Stimulated activated naive B cell treated with anti-CD40 and anti-IgM and Interleukin-4, amounts not matched to agents 10 μg/mL and 1 μg/mL and 100 μg/mL, for 72 hours (primary cell): ENCODE measurements around the gene LHFPL4.
A peak's percentile ranks its signal among the peaks of the same experiment; 100 is the strongest.
"Not testable (repeated sequence)": the region's sequence is repeated elsewhere in the genome, so short reads cannot be mapped to it uniquely, and the experiment has no call there.

ENCODE experiments used
- ATAC-seq, 2 donors: fragments of 150-1000 bp; cut with Tn5 transposase; replicated peaks; 2 replicates each; pipeline ENCODE4 v1.10.0; 2021; ENCODE audit warnings: moderate library complexity in 1 of 2
- DNase-seq: peaks from one replicate; pipeline ENCODE4 v3.0.0; 2021
- H3K27ac Mint-ChIP-seq: one replicate; pipeline ENCODE4 v1.8.0; 2022; ENCODE audit warnings: mild to moderate bottlenecking, mixed read lengths
- H3K27me3 Mint-ChIP-seq, 2 donors: one replicate each; pipeline ENCODE4 v1.8.0; 2022; ENCODE audit warnings: mixed read lengths in 2 of 2
- H3K36me3 Mint-ChIP-seq, 2 donors: one replicate each; pipeline ENCODE4 v1.8.0; 2022; ENCODE audit warnings: mixed read lengths in 2 of 2, mild to moderate bottlenecking in 1 of 2
- H3K4me1 Mint-ChIP-seq, 2 donors: one replicate each; pipeline ENCODE4 v1.8.0; 2022; ENCODE audit warnings: mixed read lengths in 2 of 2, mild to moderate bottlenecking in 1 of 2
- H3K4me3 Mint-ChIP-seq, 2 donors: one replicate each; pipeline ENCODE4 v1.8.0; 2022; ENCODE audit warnings: mild to moderate bottlenecking in 2 of 2, mixed read lengths in 2 of 2, moderate library complexity in 1 of 2
- H3K9me3 Mint-ChIP-seq, 2 donors: one replicate each; pipeline ENCODE4 v1.8.0; 2022; ENCODE audit warnings: mixed read lengths in 2 of 2, mild to moderate bottlenecking in 1 of 2

Gene LHFPL4

DNA sequence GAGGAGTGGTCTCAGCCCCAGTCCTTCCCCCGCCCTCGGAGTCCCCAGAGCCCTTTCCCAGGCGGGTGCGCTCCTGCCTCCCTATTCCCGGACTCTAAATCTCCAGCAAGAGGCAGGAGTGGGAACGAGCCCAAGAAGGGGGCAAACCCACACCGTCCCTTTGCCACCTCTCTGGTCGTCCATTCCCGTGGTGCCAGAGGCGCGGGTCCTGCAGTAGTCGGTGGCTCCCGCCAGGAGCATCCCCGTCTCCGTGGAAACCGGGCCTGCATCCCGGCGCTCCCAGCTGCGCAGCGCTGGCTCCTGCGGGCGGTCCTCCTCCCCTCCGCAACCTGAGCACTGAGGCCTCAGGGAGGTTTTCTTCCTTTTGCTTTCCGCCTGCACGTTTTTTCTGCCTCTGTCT, 44.8 kb downstream of the LHFPL4 start:
- Mint-ChIP-seq H3K27ac (no peak overlapping the region), H3K27me3 (peaks cover 36 to 37% of the 10 kb centered on the region in 2 donors), H3K9me3 (no peaks in the 10 kb centered on the region), H3K4me3 (no peak overlapping the region), H3K36me3 (no peaks in the 10 kb centered on the region), H3K4me1 (peaks cover 9 to 28% of the 10 kb centered on the region in 2 donors)
- DNase-seq: no peak
- ATAC-seq: no peak

DNA sequence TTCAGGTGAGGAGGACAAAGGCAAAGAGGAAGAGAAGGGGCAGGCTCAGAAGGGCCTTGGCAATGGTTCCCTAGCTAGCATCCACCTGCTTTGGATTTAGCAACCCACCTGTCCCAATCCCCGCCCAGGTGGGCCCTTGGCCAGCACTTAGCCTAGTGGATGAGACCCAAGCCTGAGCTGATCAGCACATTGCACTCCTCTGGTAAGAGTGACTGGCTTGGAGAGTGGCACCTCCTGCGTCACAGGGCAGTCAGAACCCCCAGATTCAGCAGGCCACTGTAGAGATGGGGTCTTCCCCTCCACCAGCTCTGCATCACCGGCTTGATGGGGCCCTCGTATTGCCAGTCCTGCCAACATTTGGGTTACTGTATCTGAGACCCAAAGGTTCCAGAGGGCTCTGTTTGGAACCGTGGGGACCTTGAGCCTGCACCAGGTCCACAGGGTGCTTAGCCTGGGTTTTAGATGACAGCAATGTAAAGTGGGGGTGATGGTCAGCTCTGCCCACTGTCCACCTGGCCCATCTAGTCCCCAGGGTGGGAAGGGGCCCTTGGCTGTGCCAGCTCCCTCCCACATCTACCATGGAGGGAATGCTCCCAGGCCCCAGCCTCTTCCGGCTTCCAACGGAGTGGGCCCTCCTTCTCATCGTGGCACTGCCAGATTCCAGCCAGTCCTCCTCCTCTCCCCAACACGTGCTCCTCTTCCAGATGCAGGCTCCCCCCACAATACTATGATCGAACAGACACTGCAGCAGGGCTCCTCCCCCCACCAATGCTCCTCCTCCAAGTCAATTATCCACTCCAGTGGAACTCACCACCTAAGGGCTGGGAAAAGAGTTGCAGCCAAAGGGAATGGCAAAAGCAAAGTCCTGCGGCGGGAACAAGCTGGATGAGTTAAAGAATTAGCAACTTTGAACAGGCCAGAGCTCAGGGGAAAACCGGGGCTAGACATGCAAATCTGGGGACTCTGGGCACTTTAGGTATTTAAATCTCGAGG, 45.7 kb downstream of the LHFPL4 start:
- Mint-ChIP-seq H3K27ac (no peak overlapping the region), H3K4me3 (no peak overlapping the region), H3K27me3 (peaks cover 31 to 36% of the 10 kb centered on the region in 2 donors), H3K36me3 (no peaks in the 10 kb centered on the region), H3K9me3 (no peaks in the 10 kb centered on the region), H3K4me1 (peaks cover 9 to 28% of the 10 kb centered on the region in 2 donors)
- DNase-seq (no peak), ATAC-seq (no peak)

DNA sequence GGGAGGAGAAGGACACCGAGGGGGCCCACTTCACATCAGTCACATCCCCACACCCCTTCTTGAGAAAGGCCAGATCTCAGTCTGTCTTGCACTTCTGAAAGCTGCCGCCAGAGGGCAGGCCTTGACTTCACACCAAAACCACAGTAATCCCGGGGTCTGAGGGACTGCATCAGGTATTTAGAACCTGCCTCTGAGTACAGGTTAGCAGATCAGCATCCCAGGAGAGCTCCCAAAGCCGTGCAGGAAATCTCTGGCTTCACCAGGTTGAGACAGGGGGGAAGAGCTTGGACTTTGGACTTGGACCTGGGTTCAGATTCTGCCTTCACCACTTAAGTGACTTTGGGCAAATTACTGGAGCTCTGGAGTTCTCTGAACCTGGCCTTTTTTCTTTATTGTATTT, 50.3 kb downstream of the LHFPL4 start:
- Mint-ChIP-seq H3K27me3 (peaks cover 45 to 49% of the 10 kb centered on the region in 2 donors), H3K4me1 (peaks cover 16 to 33% of the 10 kb centered on the region in 2 donors), H3K27ac (no peak overlapping the region), H3K4me3 (no peak overlapping the region), H3K36me3 (peaks cover 0 to 2% of the 10 kb centered on the region in 2 donors), H3K9me3 (no peaks in the 10 kb centered on the region)
- DNase-seq (peak; percentile 62), ATAC-seq (peak; percentile 64 to 73)

DNA sequence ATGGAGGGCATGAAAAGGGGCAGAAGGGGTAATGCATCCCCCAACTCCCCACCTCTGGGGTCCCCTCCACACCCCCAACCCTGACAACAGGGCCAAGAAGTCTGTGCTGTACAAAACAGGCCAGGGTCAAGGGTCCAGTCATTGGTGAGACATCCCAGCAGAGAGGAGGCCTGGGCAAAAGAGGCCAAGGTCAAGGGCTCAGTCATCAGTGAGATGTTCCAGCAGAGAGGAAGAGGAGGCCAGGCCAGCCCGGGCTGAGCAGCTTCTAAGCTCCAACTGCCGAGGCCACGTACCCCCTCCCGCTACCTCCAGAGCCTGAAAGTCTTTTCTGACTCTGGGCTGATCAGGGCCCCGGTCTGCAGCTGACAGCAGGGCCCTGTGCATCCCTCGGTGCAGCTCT, 52.4 kb downstream of the LHFPL4 start:
- H3K27ac Mint-ChIP-seq: no peak overlapping the region
- no peaks in the 10 kb centered on the region for H3K9me3 Mint-ChIP-seq
- no peak overlapping the region for H3K4me3 Mint-ChIP-seq
- H3K4me1 Mint-ChIP-seq: peaks cover 16 to 29% of the 10 kb centered on the region in 2 donors
- H3K27me3 Mint-ChIP-seq: peaks cover 32 to 34% of the 10 kb centered on the region in 2 donors
- H3K36me3 Mint-ChIP-seq: peaks cover 2 to 4% of the 10 kb centered on the region in 2 donors
- no peak for ATAC-seq
- DNase-seq: no peak

DNA sequence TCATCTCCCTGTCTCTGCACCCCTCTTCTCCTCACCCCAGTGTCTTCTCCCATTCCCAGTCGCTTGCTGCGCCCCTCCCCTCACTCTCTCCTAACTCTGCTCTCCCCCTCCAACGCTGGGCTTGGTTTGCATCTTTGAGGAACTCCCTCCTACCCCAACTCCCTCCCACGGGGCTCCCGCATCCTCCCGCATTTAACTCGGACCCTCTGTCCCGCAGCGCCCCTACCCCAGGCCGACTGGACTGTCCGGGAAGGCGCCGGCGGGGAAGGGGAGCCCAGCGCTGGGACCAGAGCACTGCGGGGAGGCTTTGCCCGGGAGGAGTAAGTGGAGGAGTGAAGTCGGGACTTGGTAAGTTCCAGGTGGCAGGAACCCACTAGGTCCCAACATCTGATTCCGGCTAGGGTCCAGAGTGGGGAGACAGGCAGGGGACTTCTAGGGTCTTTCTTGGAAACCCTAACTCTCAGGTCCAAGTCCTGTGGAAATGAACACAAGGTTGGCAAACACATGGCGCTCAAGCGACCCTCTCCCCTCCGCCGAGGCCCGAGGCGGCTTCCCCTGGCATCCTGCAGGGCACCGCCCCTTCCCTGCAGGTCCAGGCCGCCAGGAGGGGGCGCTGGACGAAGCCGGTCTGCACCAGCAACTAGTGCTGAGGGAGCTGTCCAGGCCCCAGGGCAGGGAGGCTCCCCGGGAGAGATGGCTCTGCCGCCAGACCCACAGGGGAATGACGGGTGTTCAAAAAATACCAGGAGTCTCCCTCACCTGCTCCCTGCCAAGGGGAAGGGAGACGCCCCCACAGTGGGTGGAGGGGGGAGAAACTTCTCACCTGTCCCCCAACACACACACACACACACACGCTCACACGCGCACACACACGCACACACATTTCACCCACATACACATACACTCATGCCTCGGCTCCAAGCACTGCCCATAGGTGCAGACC, 53.2 kb downstream of the LHFPL4 start:
- H3K27ac Mint-ChIP-seq: peak overlapping the region; percentile 31
- ATAC-seq (peak; percentile 79 to 81), DNase-seq (peak; percentile 50)
- peak overlapping the region; percentile 21 to 47 for H3K4me3 Mint-ChIP-seq
- peaks cover 28 to 34% of the 10 kb centered on the region in 2 donors for H3K27me3 Mint-ChIP-seq
- H3K36me3 Mint-ChIP-seq: peaks cover 2 to 4% of the 10 kb centered on the region in 2 donors
- no peaks in the 10 kb centered on the region for H3K9me3 Mint-ChIP-seq
- H3K4me1 Mint-ChIP-seq: peaks cover 16 to 29% of the 10 kb centered on the region in 2 donors

DNA sequence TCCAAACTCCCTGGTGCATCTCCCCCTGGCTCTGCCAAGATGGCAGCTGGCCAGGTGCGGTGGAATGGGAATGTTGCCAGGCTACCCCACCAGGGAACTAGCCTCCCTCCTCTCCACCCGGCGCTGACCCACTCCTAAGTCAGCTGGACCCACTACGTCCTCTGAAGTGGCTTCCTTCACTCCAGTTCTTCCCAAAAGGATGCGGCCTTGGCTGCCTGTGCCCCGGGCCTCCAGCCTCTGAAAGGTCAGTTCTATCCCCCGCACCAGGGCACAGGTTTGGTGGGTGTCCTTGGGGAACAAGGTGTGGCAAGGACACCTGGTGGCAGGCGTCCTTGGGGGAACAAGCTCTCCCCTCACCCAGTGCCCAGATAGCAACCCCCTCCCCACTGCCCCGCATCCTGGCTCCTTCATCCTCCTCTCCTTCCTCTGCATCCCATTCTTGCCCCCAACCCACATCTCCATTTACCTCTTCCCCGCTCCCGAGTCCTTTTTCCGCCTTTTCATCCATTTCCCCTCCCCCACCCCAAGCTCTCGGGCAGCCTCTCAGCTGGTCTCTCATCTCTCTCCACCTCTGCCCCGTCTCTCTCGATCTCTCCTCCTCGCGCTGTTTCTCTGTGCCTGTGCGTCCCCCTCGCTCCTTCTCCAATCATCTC, 54.0 kb downstream of the LHFPL4 start:
- DNase-seq (no peak), ATAC-seq (no peak)
- peaks cover 13 to 23% of the 10 kb centered on the region in 2 donors for H3K4me1 Mint-ChIP-seq
- peaks cover 5 to 12% of the 10 kb centered on the region in 2 donors for H3K36me3 Mint-ChIP-seq
- H3K27me3 Mint-ChIP-seq: peaks cover 28 to 34% of the 10 kb centered on the region in 2 donors
- no peaks in the 10 kb centered on the region for H3K9me3 Mint-ChIP-seq
- H3K4me3 Mint-ChIP-seq: peak overlapping the region in 1 of 2 donors; percentile 29
- peak overlapping the region; percentile 48 for H3K27ac Mint-ChIP-seq

DNA sequence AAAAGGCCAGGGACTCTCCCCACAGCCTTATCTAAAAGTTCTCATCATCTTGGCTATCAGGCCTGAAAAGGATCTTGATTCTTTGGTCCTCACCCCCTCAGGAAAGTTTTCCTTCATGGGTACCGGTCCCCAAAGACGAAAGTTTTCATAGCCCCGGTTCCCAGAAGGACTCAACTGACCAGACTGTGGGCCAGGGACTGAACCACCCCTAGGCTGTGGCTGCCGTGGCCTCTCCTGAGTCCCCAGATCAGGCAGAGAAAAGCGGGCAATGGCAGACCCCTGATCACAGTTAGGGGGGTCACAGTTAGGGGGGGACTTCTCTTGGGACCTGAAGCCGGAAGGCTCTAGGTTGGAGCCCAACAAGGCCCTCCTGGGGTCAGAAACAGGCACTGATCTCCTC, 54.8 kb downstream of the LHFPL4 start:
- no peak overlapping the region for H3K27ac Mint-ChIP-seq
- H3K27me3 Mint-ChIP-seq: peaks cover 28 to 34% of the 10 kb centered on the region in 2 donors
- H3K4me3 Mint-ChIP-seq: no peak overlapping the region
- no peaks in the 10 kb centered on the region for H3K9me3 Mint-ChIP-seq
- H3K4me1 Mint-ChIP-seq: peaks cover 13 to 15% of the 10 kb centered on the region in 2 donors
- no peak for DNase-seq
- H3K36me3 Mint-ChIP-seq: peaks cover 8 to 17% of the 10 kb centered on the region in 2 donors
- no peak for ATAC-seq

DNA sequence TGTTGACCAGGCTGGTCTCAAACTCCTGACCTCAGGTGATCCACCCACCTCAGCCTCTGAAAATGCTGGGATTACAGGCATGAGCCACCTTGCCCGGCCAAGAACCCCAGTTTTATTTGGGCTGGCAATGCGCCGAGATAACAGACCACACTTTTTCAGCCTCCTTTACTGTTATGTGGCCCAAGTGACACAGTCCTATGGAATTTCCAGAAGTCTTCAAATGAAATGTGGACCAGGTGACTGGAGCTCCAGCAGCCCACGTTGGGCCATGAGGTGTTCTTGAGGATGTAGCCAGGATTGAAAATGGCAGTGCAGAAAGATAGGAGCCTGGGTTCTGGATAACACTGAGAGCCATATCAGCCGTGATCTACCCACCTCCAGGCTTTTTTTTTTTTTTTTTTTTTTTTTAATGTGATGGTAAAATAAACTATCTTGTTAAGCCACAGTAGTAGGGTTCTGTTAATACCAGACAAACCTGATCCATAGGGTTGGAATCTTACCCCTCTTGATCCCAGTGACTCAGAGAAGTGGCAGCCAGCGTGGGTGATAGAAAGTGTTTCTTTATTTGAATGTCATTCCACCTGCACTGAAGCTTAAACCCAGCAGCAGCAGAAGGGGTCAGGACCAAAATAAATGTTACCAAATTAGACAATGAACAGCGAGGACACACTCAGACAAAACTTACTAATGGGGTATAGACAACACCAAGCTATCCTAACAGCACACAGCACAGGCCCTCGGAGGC, 55.6 kb downstream of the LHFPL4 start:
- DNase-seq (no peak), ATAC-seq (no peak)
- H3K4me1 Mint-ChIP-seq: peaks cover 13 to 15% of the 10 kb centered on the region in 2 donors
- H3K27ac Mint-ChIP-seq: no peak overlapping the region
- H3K9me3 Mint-ChIP-seq: no peaks in the 10 kb centered on the region
- no peak overlapping the region for H3K4me3 Mint-ChIP-seq
- H3K27me3 Mint-ChIP-seq: peaks cover 28 to 34% of the 10 kb centered on the region in 2 donors
- peaks cover 11 to 23% of the 10 kb centered on the region in 2 donors for H3K36me3 Mint-ChIP-seq

DNA sequence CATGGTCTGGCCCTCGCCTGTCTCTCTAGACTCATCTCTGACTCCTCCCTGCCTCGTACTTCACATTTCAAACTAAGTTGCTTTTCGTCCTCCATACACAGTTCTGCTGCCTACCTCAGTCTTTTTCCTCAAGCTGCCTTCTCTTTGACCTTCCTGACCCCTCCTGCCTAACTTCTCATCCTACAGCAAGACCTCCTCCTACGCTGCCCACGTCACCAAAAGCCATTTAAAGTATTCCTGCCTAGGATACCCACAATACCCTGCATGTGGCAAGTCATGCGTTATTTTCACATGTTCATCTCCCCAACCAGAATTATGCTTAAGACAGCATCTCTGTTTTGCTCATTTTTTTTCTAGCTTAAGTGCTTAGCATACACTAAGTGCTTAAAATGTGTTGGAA, 56.7 kb downstream of the LHFPL4 start:
- Mint-ChIP-seq H3K36me3 (peaks cover 11 to 27% of the 10 kb centered on the region in 2 donors), H3K27ac (no peak overlapping the region), H3K4me3 (no peak overlapping the region), H3K4me1 (peaks cover 13 to 15% of the 10 kb centered on the region in 2 donors), H3K27me3 (peaks cover 25 to 29% of the 10 kb centered on the region in 2 donors), H3K9me3 (no peaks in the 10 kb centered on the region)
- DNase-seq (no peak), ATAC-seq (no peak)

DNA sequence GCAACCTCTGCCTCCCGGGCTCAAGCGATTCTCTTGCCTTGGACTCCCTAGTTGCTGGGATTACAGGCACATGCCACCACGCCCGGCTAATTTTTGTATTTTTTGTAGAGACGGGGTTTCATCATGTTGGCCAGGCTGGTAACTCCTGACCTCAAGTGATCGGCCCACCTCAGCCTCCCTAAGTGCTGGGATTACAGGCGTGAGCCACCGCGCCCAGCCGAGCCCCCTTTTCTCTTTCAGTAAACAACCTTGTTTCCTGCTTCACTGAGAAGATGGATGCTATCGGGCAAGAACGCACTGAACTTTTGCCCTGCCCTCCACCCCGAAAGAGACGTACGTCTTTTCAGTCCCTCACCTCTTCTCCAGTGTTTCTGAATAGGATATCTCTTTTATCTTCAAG, 59.6 kb downstream of the LHFPL4 start:
- not testable (repeated sequence) for H3K4me1 Mint-ChIP-seq, H3K4me3 Mint-ChIP-seq, H3K27ac Mint-ChIP-seq, ATAC-seq, H3K9me3 Mint-ChIP-seq, H3K27me3 Mint-ChIP-seq, DNase-seq
- H3K36me3 Mint-ChIP-seq: peaks cover 12 to 34% of the 10 kb centered on the region in 2 donors

DNA sequence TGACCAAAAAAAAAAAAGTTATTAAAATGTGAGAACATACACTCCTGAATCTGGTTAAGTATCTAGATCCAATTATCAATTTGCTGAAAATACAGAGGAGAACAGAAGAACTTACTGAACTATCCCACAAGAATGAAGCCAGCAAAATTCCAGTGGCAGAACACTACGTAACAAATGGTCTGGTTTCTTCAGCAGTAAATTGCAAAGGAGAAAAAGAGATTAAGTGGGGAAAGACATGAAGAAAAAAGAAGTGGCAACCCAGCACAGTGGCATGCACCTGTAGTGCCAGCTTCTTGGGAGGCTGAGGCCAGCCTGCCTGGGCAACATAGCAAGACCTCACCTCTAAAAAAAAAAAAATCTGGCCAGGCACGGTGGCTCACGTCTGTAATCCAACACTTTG, 62.1 kb downstream of the LHFPL4 start:
- no peak overlapping the region for H3K27ac Mint-ChIP-seq
- H3K9me3 Mint-ChIP-seq: peaks cover 6 to 7% of the 10 kb centered on the region in 2 donors

DNA sequence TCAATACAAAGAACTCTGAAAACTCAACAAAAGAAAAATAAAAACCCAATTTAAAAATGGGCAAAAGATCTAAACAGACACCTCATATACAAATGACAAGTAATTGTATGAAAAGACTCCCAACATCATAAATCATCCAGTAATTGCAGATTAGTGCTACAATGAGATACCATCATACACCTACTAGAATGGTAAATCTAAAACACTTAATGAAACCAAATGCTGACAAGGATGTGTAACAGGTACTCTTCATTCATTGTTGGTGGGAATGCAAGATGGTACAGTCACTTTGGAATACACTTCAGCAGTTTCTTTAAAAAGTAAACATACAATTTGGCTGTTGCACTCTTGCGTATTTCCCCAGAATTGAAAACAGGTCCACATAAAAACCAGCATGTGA, 68.4 kb downstream of the LHFPL4 start:
- H3K36me3 Mint-ChIP-seq: peaks cover 36 to 59% of the 10 kb centered on the region in 2 donors
- H3K9me3 Mint-ChIP-seq: peaks cover 6 to 7% of the 10 kb centered on the region in 2 donors
- H3K4me3 Mint-ChIP-seq: no peak overlapping the region
- no peaks in the 10 kb centered on the region for H3K4me1 Mint-ChIP-seq
- ATAC-seq (no peak), DNase-seq (no peak)
- H3K27me3 Mint-ChIP-seq: no peaks in the 10 kb centered on the region
- no peak overlapping the region for H3K27ac Mint-ChIP-seq

More for the DNA sequence above, 62.1 kb downstream of the LHFPL4 start:
- peaks cover 24 to 41% of the 10 kb centered on the region in 2 donors for H3K36me3 Mint-ChIP-seq
- H3K4me3 Mint-ChIP-seq: no peak overlapping the region
- DNase-seq: no peak
- H3K27me3 Mint-ChIP-seq: no peaks in the 10 kb centered on the region
- H3K4me1 Mint-ChIP-seq: no peaks in the 10 kb centered on the region
- ATAC-seq: no peak

DNA sequence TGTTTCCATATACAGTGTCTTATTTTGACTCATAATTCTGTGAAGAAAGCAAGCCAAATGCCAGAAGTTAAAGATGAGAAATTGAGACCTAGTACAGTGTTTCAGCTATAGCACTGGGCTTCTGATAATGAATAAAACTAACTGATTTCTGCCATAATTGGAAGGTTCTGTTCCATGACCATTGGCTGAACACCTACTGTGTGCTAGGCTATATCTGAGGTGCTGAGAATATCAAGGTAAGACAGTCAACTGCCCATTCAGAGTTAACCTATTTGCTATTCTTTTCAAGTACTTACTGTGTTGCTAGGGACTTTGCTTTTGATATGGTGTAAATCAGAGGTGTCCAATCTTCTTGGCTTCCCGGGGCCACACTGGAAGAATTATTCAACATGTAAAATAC, 73.4 kb downstream of the LHFPL4 start:
- H3K27ac Mint-ChIP-seq: no peak overlapping the region
- DNase-seq (no peak), ATAC-seq (no peak)
- no peaks in the 10 kb centered on the region for H3K9me3 Mint-ChIP-seq
- H3K4me3 Mint-ChIP-seq: no peak overlapping the region
- peaks cover 51 to 71% of the 10 kb centered on the region in 2 donors for H3K36me3 Mint-ChIP-seq
- H3K4me1 Mint-ChIP-seq: peaks cover 0 to 6% of the 10 kb centered on the region in 2 donors
- H3K27me3 Mint-ChIP-seq: no peaks in the 10 kb centered on the region
